ENCODE data around the gene COPS8. TPM values are rescaled to one million over a fixed set of nuclear protein-coding genes. Genes with fewer than 3 reads are reported as not detected.

COPS8 gene
- total and polyA plus RNA-seq, 8 donors: 44.4 to 78.1 (median 69.7) TPM

- no peaks in the 10 kb centered on the region for H3K9me3 ChIP-seq
- H3K27me3 ChIP-seq: no peaks in the 10 kb centered on the region
- no peak for TF ChIP-seq CTCF (IDR thresholded peaks at IDR 0.05)
- H3K4me1 ChIP-seq: peaks cover 7 to 20% of the 10 kb centered on the region in 2 donors
- DNase-seq (no peak), ATAC-seq (no peak)
- no peaks in the 10 kb centered on the region for H3K36me3 ChIP-seq
- H3K27ac ChIP-seq: no peak overlapping the region
- no peak overlapping the region for H3K4me3 ChIP-seq
- intact Hi-C loops (cut with DNase I): loop anchor here in 1 of 2 donors (10.0 kb wide), 1 partner anchor 348 kb away; no protein-coding TSS in a partner anchor
These were observed 41.0 kb downstream of the COPS8 start for GRCh38 chr2:237126519-237127174.

- Histone ChIP-seq H3K9me3 (peaks cover 0 to 2% of the 10 kb centered on the region in 2 donors), H3K27ac (peak overlapping the region; percentile 38 to 85), H3K4me3 (no peak overlapping the region), H3K27me3 (no peaks in the 10 kb centered on the region), H3K36me3 (no peaks in the 10 kb centered on the region), H3K4me1 (peaks cover 7 to 20% of the 10 kb centered on the region in 2 donors)
- DNase-seq (peak; percentile 67 to 93 (median 86)), ATAC-seq (peak; percentile 97)
- intact Hi-C loops (cut with DNase I): loop anchor here in 1 of 2 donors (10.0 kb wide), 1 partner anchor 347 kb away; no protein-coding TSS in a partner anchor
- no peak for TF ChIP-seq CTCF (IDR thresholded peaks at IDR 0.05)
These were observed 42.5 kb downstream of the COPS8 start for GRCh38 chr2:237128026-237128703.

GRCh38 chr2:237128845-237129592 lies 43.3 kb downstream of the COPS8 start:
- Histone ChIP-seq H3K4me3 (no peak overlapping the region), H3K9me3 (peaks cover 0 to 4% of the 10 kb centered on the region in 2 donors), H3K4me1 (peaks cover 7 to 20% of the 10 kb centered on the region in 2 donors), H3K27ac (peak overlapping the region in 1 of 2 donors; percentile 41), H3K27me3 (no peaks in the 10 kb centered on the region), H3K36me3 (no peaks in the 10 kb centered on the region)
- ATAC-seq: no peak
- no peak for TF ChIP-seq CTCF (IDR thresholded peaks at IDR 0.05)
- intact Hi-C loops (cut with DNase I): loop anchor here in 1 of 2 donors (10.0 kb wide), 1 partner anchor 346 kb away; no protein-coding TSS in a partner anchor
- no peak for DNase-seq

- intact Hi-C loops (cut with DNase I): loop anchor here in 1 of 2 donors (10.0 kb wide), 1 partner anchor 345 kb away; no protein-coding TSS in a partner anchor
These were observed 44.1 kb downstream of the COPS8 start for GRCh38 chr2:237129625-237130263.

More at GRCh38 chr2:237129625-237130263, 44.1 kb downstream of the COPS8 start:
- Histone ChIP-seq H3K27me3 (no peaks in the 10 kb centered on the region), H3K9me3 (peaks cover 0 to 4% of the 10 kb centered on the region in 2 donors), H3K4me1 (peaks cover 7 to 20% of the 10 kb centered on the region in 2 donors), H3K36me3 (no peaks in the 10 kb centered on the region), H3K4me3 (no peak overlapping the region), H3K27ac (no peak overlapping the region)
- no peak for DNase-seq
- no peak for TF ChIP-seq CTCF (IDR thresholded peaks at IDR 0.05)
- ATAC-seq: no peak
